ENCODE results near the gene STARD3. TPM values are rescaled to one million over a fixed set of nuclear protein-coding genes. Genes with fewer than 3 reads are reported as not detected.
"Not testable (repeated sequence)": the region's sequence is repeated elsewhere in the genome, so short reads cannot be mapped to it uniquely, and the experiment has no call there.

Gene STARD3
- total RNA-seq, 1 experiment from 2014 or later: 22.7 TPM

GRCh38 chr17:39678340-39679116, 41.6 kb downstream of the STARD3 start:
- DNase-seq: no peak
- no peak overlapping the region for H3K4me3 ChIP-seq
- H3K9me3 ChIP-seq (replicated peaks): no peaks in the 10 kb centered on the region
- no peak overlapping the region for H3K27ac ChIP-seq
- H3K27me3 ChIP-seq: no peaks in the 10 kb centered on the region
- peaks cover 34% of the 10 kb centered on the region for H3K4me1 ChIP-seq
- H3K36me3 ChIP-seq: no peaks in the 10 kb centered on the region

GRCh38 chr17:39679521-39680192, 42.7 kb downstream of the STARD3 start:
- no peak overlapping the region for H3K4me3 ChIP-seq
- H3K4me1 ChIP-seq: peaks cover 34% of the 10 kb centered on the region
- H3K36me3 ChIP-seq: no peaks in the 10 kb centered on the region
- DNase-seq: no peak
- no peak overlapping the region; the same call in 1 of the 2 replicates for H3K27ac ChIP-seq
- no peaks in the 10 kb centered on the region for H3K27me3 ChIP-seq
- H3K9me3 ChIP-seq (replicated peaks): no peaks in the 10 kb centered on the region

GRCh38 chr17:39683295-39683939, 46.5 kb downstream of the STARD3 start:
- no peaks in the 10 kb centered on the region for H3K27me3 ChIP-seq
- DNase-seq: no peak
- no peak overlapping the region for H3K4me3 ChIP-seq
- H3K36me3 ChIP-seq: no peaks in the 10 kb centered on the region
- H3K9me3 ChIP-seq (replicated peaks): no peaks in the 10 kb centered on the region
- peaks cover 18% of the 10 kb centered on the region for H3K4me1 ChIP-seq
- H3K27ac ChIP-seq: no peak overlapping the region

GRCh38 chr17:39684369-39685192, 47.6 kb downstream of the STARD3 start:
- H3K27me3 ChIP-seq: no peaks in the 10 kb centered on the region
- H3K9me3 ChIP-seq (replicated peaks): no peaks in the 10 kb centered on the region
- no peak overlapping the region for H3K27ac ChIP-seq
- H3K4me1 ChIP-seq: peaks cover 6% of the 10 kb centered on the region
- no peaks in the 10 kb centered on the region for H3K36me3 ChIP-seq
- no peak for DNase-seq
- H3K4me3 ChIP-seq: no peak overlapping the region

- Histone ChIP-seq H3K4me1 (peaks cover 5% of the 10 kb centered on the region; the same call in 1 of the 2 replicates), H3K27me3 (no peaks in the 10 kb centered on the region), H3K36me3 (no peaks in the 10 kb centered on the region), H3K4me3 (peak overlapping the region; percentile 65), H3K9me3 (replicated peaks) (no peaks in the 10 kb centered on the region), H3K27ac (peak overlapping the region; percentile 72)
- no peak for DNase-seq
Observed at GRCh38 chr17:39687101-39687545, 50.2 kb downstream of the STARD3 start.

- H3K27ac ChIP-seq: peak within 1 kb of the TSS; percentile 72
- no peaks in the 10 kb centered on the region for H3K36me3 ChIP-seq
- no peaks in the 10 kb centered on the region for H3K9me3 ChIP-seq (replicated peaks)
- DNase-seq: peak; percentile 95 to 96
- no peaks in the 10 kb centered on the region for H3K27me3 ChIP-seq
- H3K4me1 ChIP-seq: peaks cover 5% of the 10 kb centered on the region; the same call in 1 of the 2 replicates
- peak within 1 kb of the TSS; percentile 65 for H3K4me3 ChIP-seq
Observed at GRCh38 chr17:39687546-39688474, 50.9 kb downstream of the STARD3 start, which contains the start of gene PGAP3. PGAP3 (minus strand) TSS chr17:39688057; CDS start chr17:39688014, 43 bp downstream.

- peaks cover 5% of the 10 kb centered on the region; the same call in 1 of the 2 replicates for H3K4me1 ChIP-seq
Observed at GRCh38 chr17:39688475-39688835, 51.5 kb downstream of the STARD3 start.

GRCh38 chr17:39688945-39689344, 52.0 kb downstream of the STARD3 start:
- H3K27me3 ChIP-seq: no peaks in the 10 kb centered on the region
- H3K4me3 ChIP-seq: peak overlapping the region; percentile 65
- DNase-seq: no peak
- peaks cover 5% of the 10 kb centered on the region; the same call in 1 of the 2 replicates for H3K4me1 ChIP-seq
- H3K36me3 ChIP-seq: no peaks in the 10 kb centered on the region
- no peak overlapping the region for H3K27ac ChIP-seq
- no peaks in the 10 kb centered on the region for H3K9me3 ChIP-seq (replicated peaks)

More at GRCh38 chr17:39688475-39688835, 51.5 kb downstream of the STARD3 start:
- Histone ChIP-seq H3K9me3 (replicated peaks) (no peaks in the 10 kb centered on the region), H3K4me3 (peak overlapping the region; percentile 65), H3K36me3 (no peaks in the 10 kb centered on the region), H3K27ac (peak overlapping the region; percentile 72), H3K27me3 (no peaks in the 10 kb centered on the region)
- DNase-seq: no peak

GRCh38 chr17:39694593-39694992, 57.6 kb downstream of the STARD3 start:
- H3K4me3 ChIP-seq: no peak overlapping the region
- no peaks in the 10 kb centered on the region for H3K27me3 ChIP-seq
- no peak overlapping the region for H3K27ac ChIP-seq
- H3K9me3 ChIP-seq (replicated peaks): no peaks in the 10 kb centered on the region
- no peak for DNase-seq
- no peaks in the 10 kb centered on the region for H3K4me1 ChIP-seq
- H3K36me3 ChIP-seq: no peaks in the 10 kb centered on the region

- no peak overlapping the region for H3K4me3 ChIP-seq
- H3K27me3 ChIP-seq: no peaks in the 10 kb centered on the region
- no peaks in the 10 kb centered on the region for H3K4me1 ChIP-seq
- H3K9me3 ChIP-seq (replicated peaks): no peaks in the 10 kb centered on the region
- H3K36me3 ChIP-seq: no peaks in the 10 kb centered on the region
- no peak for DNase-seq
- no peak overlapping the region for H3K27ac ChIP-seq
Observed at GRCh38 chr17:39695089-39695474, 58.1 kb downstream of the STARD3 start.

- DNase-seq: no peak
- Histone ChIP-seq H3K27ac (no peak overlapping the region), H3K4me1 (no peaks in the 10 kb centered on the region), H3K9me3 (replicated peaks) (no peaks in the 10 kb centered on the region), H3K27me3 (no peaks in the 10 kb centered on the region), H3K4me3 (no peak overlapping the region), H3K36me3 (no peaks in the 10 kb centered on the region)
Observed at GRCh38 chr17:39696731-39697130, 59.8 kb downstream of the STARD3 start.

GRCh38 chr17:39697961-39698360, 61.0 kb downstream of the STARD3 start:
- Histone ChIP-seq H3K4me3 (no peak overlapping the region), H3K27me3 (no peaks in the 10 kb centered on the region), H3K9me3 (replicated peaks) (no peaks in the 10 kb centered on the region), H3K4me1 (peaks cover 4% of the 10 kb centered on the region; the same call in 1 of the 2 replicates), H3K36me3 (no peaks in the 10 kb centered on the region), H3K27ac (no peak overlapping the region)
- DNase-seq: no peak

GRCh38 chr17:39699157-39699817, 62.3 kb downstream of the STARD3 start:
- DNase-seq; H3K36me3 ChIP-seq; H3K9me3 ChIP-seq (replicated peaks); H3K4me1 ChIP-seq; H3K27me3 ChIP-seq; H3K27ac ChIP-seq: not testable (repeated sequence)
- peak overlapping the region; percentile 61 for H3K4me3 ChIP-seq
